Liver (tissue), 9 donors: ENCODE data around the gene SLC11A1. TPM values are rescaled to one million over a fixed set of nuclear protein-coding genes. Genes with fewer than 3 reads are reported as not detected.

Experiments used
- DNase-seq: peaks from one replicate; pipeline ENCODE4 v3.0.0-alpha.2; 2017; ENCODE audit warnings: low spot score
- H3K27ac ChIP-seq, 2 donors: one replicate each; pipeline ENCODE4 v1.7.0; 2013; ENCODE audit warnings: inconsistent platforms in 2 of 2, low read length in 2 of 2, control low read depth in 1 of 2, low read depth in 1 of 2, mild to moderate bottlenecking in 1 of 2
- H3K27me3 ChIP-seq, 4 donors: one replicate each; pipeline versions ENCODE4 v1.6.1 to v1.7.0; 2013; ENCODE audit warnings: low read length in 3 of 4, inconsistent platforms in 1 of 4, mild to moderate bottlenecking in 1 of 4, moderate library complexity in 1 of 4; ENCODE audit not compliant: control insufficient read depth in 4 of 4, insufficient read depth in 4 of 4
- H3K36me3 ChIP-seq, 4 donors: one replicate each; pipeline versions ENCODE4 v1.6.1 to v1.7.0; 2013; ENCODE audit warnings: low read length in 3 of 4, mild to moderate bottlenecking in 3 of 4, low read depth in 1 of 4, moderate library complexity in 1 of 4; ENCODE audit not compliant: control insufficient read depth in 4 of 4, insufficient read depth in 3 of 4
- H3K4me1 ChIP-seq, 4 donors: one replicate each; pipeline versions ENCODE4 v1.6.1 to v1.7.0; 2013; ENCODE audit warnings: low read length in 3 of 4, mild to moderate bottlenecking in 3 of 4, moderate library complexity in 1 of 4; ENCODE audit not compliant: control insufficient read depth in 4 of 4, insufficient read depth in 4 of 4
- H3K4me3 ChIP-seq, 3 donors: one replicate each; pipeline versions ENCODE4 v1.6.1 to v1.7.0; 2013; ENCODE audit warnings: low read length in 3 of 3, control low read depth in 1 of 3, low read depth in 1 of 3, mild to moderate bottlenecking in 1 of 3
- H3K9ac ChIP-seq, 2 donors: one replicate each; pipeline ENCODE4 v1.7.0; 2013; ENCODE audit warnings: low read length in 2 of 2, mild to moderate bottlenecking in 2 of 2, moderate library complexity in 2 of 2, control low read depth in 1 of 2, low read depth in 1 of 2
- H3K9me3 ChIP-seq, 4 donors: one replicate each; pipeline versions ENCODE4 v1.6.1 to v1.7.0; 2013; ENCODE audit warnings: low read length in 3 of 4; ENCODE audit not compliant: control insufficient read depth in 4 of 4
- EGR1 ChIP-seq, 2 donors: IDR thresholded peaks; 2 replicates each; pipeline ENCODE4 v1.6.1; 2016 to 2018; ENCODE audit warnings: antibody characterized with exemption in 2 of 2, low read depth in 2 of 2
- FOXA1 ChIP-seq: IDR thresholded peaks from 2 replicates; pipeline ENCODE4 v1.6.1; 2016; ENCODE audit warnings: antibody characterized with exemption
- FOXA2 ChIP-seq: IDR thresholded peaks from 2 replicates; pipeline ENCODE4 v1.6.1; 2016; ENCODE audit warnings: antibody characterized with exemption
- GABPA ChIP-seq, 2 donors: IDR thresholded peaks in 1 of 2; conservative IDR thresholded peaks in 1 of 2; 2 replicates each; pipeline ENCODE4 v1.6.1; 2016; ENCODE audit warnings: antibody characterized with exemption in 2 of 2, mild to moderate bottlenecking in 1 of 2, moderate library complexity in 1 of 2
- HNF4A ChIP-seq, 2 donors: conservative IDR thresholded peaks; 2 replicates each; pipeline ENCODE4 v1.6.1; 2016; ENCODE audit warnings: antibody characterized with exemption in 2 of 2, mild to moderate bottlenecking in 2 of 2
- HNF4G ChIP-seq: IDR thresholded peaks from 2 replicates; pipeline ENCODE4 v1.6.1; 2016; ENCODE audit warnings: antibody characterized with exemption
- JUND ChIP-seq, 2 donors: IDR thresholded peaks; 2 replicates each; pipeline ENCODE4 v1.6.1; 2016; ENCODE audit warnings: antibody characterized with exemption in 2 of 2
- MAX ChIP-seq: IDR thresholded peaks from 2 replicates; pipeline ENCODE4 v1.6.1; 2016; ENCODE audit warnings: antibody characterized with exemption
- NR2F2 ChIP-seq: IDR thresholded peaks from 2 replicates; pipeline ENCODE4 v1.6.1; 2016; ENCODE audit warnings: antibody characterized with exemption
- RAD21 ChIP-seq, 2 donors: IDR thresholded peaks; 2 replicates each; pipeline ENCODE4 v1.6.1; 2016; ENCODE audit warnings: antibody characterized with exemption in 2 of 2, mild to moderate bottlenecking in 2 of 2
- REST ChIP-seq: IDR thresholded peaks from 2 replicates; pipeline ENCODE4 v1.6.1; 2016; ENCODE audit warnings: antibody characterized with exemption, mild to moderate bottlenecking
- RXRA ChIP-seq, 2 donors: IDR thresholded peaks; 2 replicates each; pipeline ENCODE4 v1.6.1; 2017 to 2018; ENCODE audit warnings: antibody characterized with exemption in 2 of 2, mild to moderate bottlenecking in 1 of 2
- SP1 ChIP-seq: IDR thresholded peaks from 2 replicates; pipeline ENCODE4 v1.6.1; 2018; ENCODE audit warnings: antibody characterized with exemption, mild to moderate bottlenecking
- TAF1 ChIP-seq: conservative IDR thresholded peaks from 2 replicates; pipeline ENCODE4 v1.6.1; 2016; ENCODE audit warnings: antibody characterized with exemption, mild to moderate bottlenecking
- YY1 ChIP-seq: IDR thresholded peaks from 2 replicates; pipeline ENCODE4 v1.6.1; 2016; ENCODE audit warnings: antibody characterized with exemption, mild to moderate bottlenecking
- WGBS: extraction: QIAGEN DNeasy Blood & Tissue Kit; methylation state at CpG from one replicate; pipeline ENCODE4 v1.1.7; 2013; 5-methylcytosine and 5-hydroxymethylcytosine counted together
- polyA plus RNA-seq, 2 donors: library from polyadenylated mRNA; stranded (reverse) in 1 of 2; unstranded in 1 of 2; fragments of 200-250 nt in 1 of 2; fragments of >200 nt in 1 of 2; fragmentation: Nextera tagmentation in 1 of 2; extraction: Ambion mirVana in 1 of 2; gene quantifications; one replicate each; pipeline versions ENCODE4 v1.2.1 to v1.2.3, GENCODE V29; 2013 to 2015
- total RNA-seq, 2 donors: library from RNA; depleted of rRNA; stranded (reverse); fragments of >200 nt; gene quantifications; one replicate each; pipeline ENCODE4 v1.2.3, GENCODE V29; 2014
- TF ChIP-seq, protein P1 (sequence below): IDR thresholded peaks from 2 replicates; pipeline ENCODE4 v1.6.1; 2016; ENCODE audit warnings: antibody characterized with exemption
- TF ChIP-seq, protein P2 (sequence below): fragments of 150-350 bp; IDR thresholded peaks from 2 replicates; pipeline ENCODE4 v1.5.1; 2017; ENCODE audit warnings: improper control_type of control experiment, low read depth, low read length; ENCODE audit not compliant: missing input control
- TF ChIP-seq, protein P3 (sequence below): IDR thresholded peaks from 2 replicates; pipeline ENCODE4 v1.6.1; 2016; ENCODE audit warnings: antibody characterized with exemption
- donor health status: healthy.
- donor health status: healthy.
- donor health status: healthy.
- donor health status: healthy.
- donor health status: healthy.

SLC11A1 gene
- total and polyA plus RNA-seq, 4 donors: 1.4 to 23.0 (median 3.2) TPM

- DNase-seq: no peak
- Histone ChIP-seq H3K9me3 (no peaks in the 10 kb centered on the region), H3K27ac (peak overlapping the region in 1 of 2 donors; percentile 43), H3K27me3 (no peaks in the 10 kb centered on the region), H3K36me3 (no peaks in the 10 kb centered on the region), H3K4me3 (peak overlapping the region in 2 of 3 donors; percentile 39 to 51), H3K9ac (no peak overlapping the region), H3K4me1 (peaks cover 0 to 10% (median 4%) of the 10 kb centered on the region in 4 donors)
- TF ChIP-seq REST (no peak), NR2F2 (no peak), YY1 (no peak), SP1 (no peak), FOXA1 (no peak), TAF1 (no peak), MAX (no peak), JUND (IDR thresholded peaks at IDR 0.05) (no peak), HNF4A (conservative IDR thresholded peaks at IDR 0.05) (no peak), FOXA2 (no peak), RXRA (IDR thresholded peaks at IDR 0.05) (no peak), HNF4G (no peak), RAD21 (IDR thresholded peaks at IDR 0.05) (no peak), GABPA (IDR thresholded peaks at IDR 0.05 in 1 of 2, conservative IDR thresholded peaks at IDR 0.05 in 1 of 2) (no peak), EGR1 (IDR thresholded peaks at IDR 0.05; ENCODE audit: low read depth in 2 of 2) (no peak)
- TF ChIP-seq, protein P1, sequence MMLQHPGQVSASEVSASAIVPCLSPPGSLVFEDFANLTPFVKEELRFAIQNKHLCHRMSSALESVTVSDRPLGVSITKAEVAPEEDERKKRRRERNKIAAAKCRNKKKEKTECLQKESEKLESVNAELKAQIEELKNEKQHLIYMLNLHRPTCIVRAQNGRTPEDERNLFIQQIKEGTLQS: no peak
- TF ChIP-seq, protein P2, sequence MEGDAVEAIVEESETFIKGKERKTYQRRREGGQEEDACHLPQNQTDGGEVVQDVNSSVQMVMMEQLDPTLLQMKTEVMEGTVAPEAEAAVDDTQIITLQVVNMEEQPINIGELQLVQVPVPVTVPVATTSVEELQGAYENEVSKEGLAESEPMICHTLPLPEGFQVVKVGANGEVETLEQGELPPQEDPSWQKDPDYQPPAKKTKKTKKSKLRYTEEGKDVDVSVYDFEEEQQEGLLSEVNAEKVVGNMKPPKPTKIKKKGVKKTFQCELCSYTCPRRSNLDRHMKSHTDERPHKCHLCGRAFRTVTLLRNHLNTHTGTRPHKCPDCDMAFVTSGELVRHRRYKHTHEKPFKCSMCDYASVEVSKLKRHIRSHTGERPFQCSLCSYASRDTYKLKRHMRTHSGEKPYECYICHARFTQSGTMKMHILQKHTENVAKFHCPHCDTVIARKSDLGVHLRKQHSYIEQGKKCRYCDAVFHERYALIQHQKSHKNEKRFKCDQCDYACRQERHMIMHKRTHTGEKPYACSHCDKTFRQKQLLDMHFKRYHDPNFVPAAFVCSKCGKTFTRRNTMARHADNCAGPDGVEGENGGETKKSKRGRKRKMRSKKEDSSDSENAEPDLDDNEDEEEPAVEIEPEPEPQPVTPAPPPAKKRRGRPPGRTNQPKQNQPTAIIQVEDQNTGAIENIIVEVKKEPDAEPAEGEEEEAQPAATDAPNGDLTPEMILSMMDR: no peak
- TF ChIP-seq, protein P3, sequence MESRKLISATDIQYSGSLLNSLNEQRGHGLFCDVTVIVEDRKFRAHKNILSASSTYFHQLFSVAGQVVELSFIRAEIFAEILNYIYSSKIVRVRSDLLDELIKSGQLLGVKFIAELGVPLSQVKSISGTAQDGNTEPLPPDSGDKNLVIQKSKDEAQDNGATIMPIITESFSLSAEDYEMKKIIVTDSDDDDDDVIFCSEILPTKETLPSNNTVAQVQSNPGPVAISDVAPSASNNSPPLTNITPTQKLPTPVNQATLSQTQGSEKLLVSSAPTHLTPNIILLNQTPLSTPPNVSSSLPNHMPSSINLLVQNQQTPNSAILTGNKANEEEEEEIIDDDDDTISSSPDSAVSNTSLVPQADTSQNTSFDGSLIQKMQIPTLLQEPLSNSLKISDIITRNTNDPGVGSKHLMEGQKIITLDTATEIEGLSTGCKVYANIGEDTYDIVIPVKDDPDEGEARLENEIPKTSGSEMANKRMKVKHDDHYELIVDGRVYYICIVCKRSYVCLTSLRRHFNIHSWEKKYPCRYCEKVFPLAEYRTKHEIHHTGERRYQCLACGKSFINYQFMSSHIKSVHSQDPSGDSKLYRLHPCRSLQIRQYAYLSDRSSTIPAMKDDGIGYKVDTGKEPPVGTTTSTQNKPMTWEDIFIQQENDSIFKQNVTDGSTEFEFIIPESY: no peak
- 77% methylated on average over 23 of the region's 23 CpGs for WGBS
Observed at GRCh38 chr2:218386505-218387368, 4.7 kb downstream of the SLC11A1 start.
